Fibroblast of mammary gland (primary cell): ENCODE results near the gene STARD4.

Source experiments
- DNase-seq: peaks from one replicate; pipeline ENCODE4 v3.0.0-alpha.2; 2010; ENCODE audit warnings: low read depth
- H3K4me3 ChIP-seq: 2 replicates; pipeline ENCODE4 v1.5.1; 2011; ENCODE audit warnings: low read depth, mild to moderate bottlenecking, low read length, moderate library complexity; ENCODE audit not compliant: control insufficient read depth
- TF ChIP-seq, protein P1 (sequence below): conservative IDR thresholded peaks from 2 replicates; pipeline ENCODE4 v1.5.1; 2011; ENCODE audit warnings: low read depth, low read length, inconsistent platforms; ENCODE audit not compliant: control insufficient read depth, insufficient read depth

STARD4 gene

GRCh38 chr5:111447822-111448221 lies 64.5 kb downstream of the STARD4 start:
- H3K4me3 ChIP-seq = no peak overlapping the region
- no peak for DNase-seq
- TF ChIP-seq, protein P1, sequence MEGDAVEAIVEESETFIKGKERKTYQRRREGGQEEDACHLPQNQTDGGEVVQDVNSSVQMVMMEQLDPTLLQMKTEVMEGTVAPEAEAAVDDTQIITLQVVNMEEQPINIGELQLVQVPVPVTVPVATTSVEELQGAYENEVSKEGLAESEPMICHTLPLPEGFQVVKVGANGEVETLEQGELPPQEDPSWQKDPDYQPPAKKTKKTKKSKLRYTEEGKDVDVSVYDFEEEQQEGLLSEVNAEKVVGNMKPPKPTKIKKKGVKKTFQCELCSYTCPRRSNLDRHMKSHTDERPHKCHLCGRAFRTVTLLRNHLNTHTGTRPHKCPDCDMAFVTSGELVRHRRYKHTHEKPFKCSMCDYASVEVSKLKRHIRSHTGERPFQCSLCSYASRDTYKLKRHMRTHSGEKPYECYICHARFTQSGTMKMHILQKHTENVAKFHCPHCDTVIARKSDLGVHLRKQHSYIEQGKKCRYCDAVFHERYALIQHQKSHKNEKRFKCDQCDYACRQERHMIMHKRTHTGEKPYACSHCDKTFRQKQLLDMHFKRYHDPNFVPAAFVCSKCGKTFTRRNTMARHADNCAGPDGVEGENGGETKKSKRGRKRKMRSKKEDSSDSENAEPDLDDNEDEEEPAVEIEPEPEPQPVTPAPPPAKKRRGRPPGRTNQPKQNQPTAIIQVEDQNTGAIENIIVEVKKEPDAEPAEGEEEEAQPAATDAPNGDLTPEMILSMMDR = no peak

DNA sequence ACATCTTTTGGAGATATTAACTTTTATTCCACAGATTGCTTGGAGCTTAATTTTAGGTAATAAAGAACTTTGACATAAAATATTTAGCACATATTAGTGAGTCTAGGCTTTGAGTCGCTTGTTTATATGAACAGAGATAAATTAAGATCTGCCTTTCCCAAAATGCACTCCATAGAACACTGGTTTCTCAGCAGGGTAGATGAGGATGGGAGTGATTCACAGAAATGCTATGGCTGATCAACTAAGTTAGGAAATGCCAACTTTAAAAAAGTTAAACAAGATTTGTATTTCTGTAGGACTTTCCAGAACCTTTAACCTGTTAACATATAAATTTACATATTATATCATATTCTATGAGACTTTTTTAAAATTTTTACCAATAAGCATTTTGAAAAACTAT lies 65.2 kb downstream of the STARD4 start:
- no peak overlapping the region for H3K4me3 ChIP-seq
- TF ChIP-seq, protein P1 = no peak
- no peak for DNase-seq
